Measurements from ENCODE around the gene EVX2. TPM values are rescaled to one million over a fixed set of nuclear protein-coding genes. Genes with fewer than 3 reads are reported as not detected.

Gene EVX2
- total RNA-seq, 6 donors from 2014 or later = not detected

DNA sequence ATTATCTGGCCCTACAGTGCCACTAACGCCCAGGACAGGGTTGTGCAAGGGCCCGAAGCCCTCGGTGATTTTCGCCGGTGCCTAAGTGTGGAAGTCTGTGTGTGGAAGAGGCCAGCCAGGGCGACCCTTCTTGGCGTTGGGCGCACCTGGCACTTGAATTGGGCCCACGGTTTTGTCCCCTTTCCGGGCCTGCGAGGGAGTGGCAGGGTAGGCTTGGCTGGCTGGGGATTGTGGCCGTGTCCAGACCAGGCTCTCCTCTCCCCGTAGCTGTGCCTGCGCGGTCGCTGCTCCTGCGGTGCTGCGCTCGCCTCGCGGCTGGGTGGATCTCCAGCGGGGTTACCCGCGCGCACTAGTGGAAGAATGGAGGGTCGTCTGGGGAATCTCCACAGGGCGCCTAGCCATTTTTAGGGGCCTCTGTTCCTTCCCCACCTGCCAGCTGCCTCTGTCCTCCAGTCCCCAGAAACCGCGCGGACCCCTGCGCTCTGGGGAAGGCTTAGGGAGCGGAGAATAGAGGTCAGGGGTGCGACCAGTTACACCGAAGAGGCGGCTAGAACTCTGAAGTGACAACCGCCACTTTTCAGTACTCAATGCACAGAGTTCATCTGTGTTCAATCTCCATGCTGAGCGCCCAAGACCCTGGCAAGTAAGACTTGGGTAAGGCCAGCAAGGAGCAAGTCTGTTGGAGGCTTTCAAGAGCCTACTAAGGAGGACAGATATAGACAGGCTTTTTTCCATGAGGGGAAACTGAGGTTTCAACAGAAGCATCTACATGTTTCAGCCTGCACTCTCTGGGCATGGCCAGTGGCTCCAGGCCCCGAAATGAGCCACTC lies 16.0 kb downstream of the EVX2 start:
- no peak for TF ChIP-seq POLR2AphosphoS5 (IDR thresholded peaks at IDR 0.05)
- TF ChIP-seq POLR2A (IDR thresholded peaks at IDR 0.05) = no peak
- TF ChIP-seq, protein P1, sequence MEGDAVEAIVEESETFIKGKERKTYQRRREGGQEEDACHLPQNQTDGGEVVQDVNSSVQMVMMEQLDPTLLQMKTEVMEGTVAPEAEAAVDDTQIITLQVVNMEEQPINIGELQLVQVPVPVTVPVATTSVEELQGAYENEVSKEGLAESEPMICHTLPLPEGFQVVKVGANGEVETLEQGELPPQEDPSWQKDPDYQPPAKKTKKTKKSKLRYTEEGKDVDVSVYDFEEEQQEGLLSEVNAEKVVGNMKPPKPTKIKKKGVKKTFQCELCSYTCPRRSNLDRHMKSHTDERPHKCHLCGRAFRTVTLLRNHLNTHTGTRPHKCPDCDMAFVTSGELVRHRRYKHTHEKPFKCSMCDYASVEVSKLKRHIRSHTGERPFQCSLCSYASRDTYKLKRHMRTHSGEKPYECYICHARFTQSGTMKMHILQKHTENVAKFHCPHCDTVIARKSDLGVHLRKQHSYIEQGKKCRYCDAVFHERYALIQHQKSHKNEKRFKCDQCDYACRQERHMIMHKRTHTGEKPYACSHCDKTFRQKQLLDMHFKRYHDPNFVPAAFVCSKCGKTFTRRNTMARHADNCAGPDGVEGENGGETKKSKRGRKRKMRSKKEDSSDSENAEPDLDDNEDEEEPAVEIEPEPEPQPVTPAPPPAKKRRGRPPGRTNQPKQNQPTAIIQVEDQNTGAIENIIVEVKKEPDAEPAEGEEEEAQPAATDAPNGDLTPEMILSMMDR (IDR thresholded peaks at IDR 0.05) = no peak
- no peak for TF ChIP-seq EP300 (IDR thresholded peaks at IDR 0.05)
- ATAC-seq (ENCODE audit: low FRiP score in 2 of 2) (peak in 1 of 2 donors; percentile 39), DNase-seq (peak in 1 of 2 donors; percentile 58)
- H3K27ac ChIP-seq = no peak overlapping the region
- peak overlapping the region in 3 of 4 donors; percentile 21 to 39 (median 34) for H3K4me3 ChIP-seq
- WGBS, 2 donors = 0 to 9% methylated on average over 13 to 32 of the region's 38 CpGs
- peaks cover 0 to 60% (median 31%) of the 10 kb centered on the region in 4 donors for H3K27me3 ChIP-seq
- H3K4me1 ChIP-seq = peaks cover 10 to 30% (median 14%) of the 10 kb centered on the region in 4 donors
- H3K9me3 ChIP-seq = no peaks in the 10 kb centered on the region
- H3K36me3 ChIP-seq = no peaks in the 10 kb centered on the region

DNA sequence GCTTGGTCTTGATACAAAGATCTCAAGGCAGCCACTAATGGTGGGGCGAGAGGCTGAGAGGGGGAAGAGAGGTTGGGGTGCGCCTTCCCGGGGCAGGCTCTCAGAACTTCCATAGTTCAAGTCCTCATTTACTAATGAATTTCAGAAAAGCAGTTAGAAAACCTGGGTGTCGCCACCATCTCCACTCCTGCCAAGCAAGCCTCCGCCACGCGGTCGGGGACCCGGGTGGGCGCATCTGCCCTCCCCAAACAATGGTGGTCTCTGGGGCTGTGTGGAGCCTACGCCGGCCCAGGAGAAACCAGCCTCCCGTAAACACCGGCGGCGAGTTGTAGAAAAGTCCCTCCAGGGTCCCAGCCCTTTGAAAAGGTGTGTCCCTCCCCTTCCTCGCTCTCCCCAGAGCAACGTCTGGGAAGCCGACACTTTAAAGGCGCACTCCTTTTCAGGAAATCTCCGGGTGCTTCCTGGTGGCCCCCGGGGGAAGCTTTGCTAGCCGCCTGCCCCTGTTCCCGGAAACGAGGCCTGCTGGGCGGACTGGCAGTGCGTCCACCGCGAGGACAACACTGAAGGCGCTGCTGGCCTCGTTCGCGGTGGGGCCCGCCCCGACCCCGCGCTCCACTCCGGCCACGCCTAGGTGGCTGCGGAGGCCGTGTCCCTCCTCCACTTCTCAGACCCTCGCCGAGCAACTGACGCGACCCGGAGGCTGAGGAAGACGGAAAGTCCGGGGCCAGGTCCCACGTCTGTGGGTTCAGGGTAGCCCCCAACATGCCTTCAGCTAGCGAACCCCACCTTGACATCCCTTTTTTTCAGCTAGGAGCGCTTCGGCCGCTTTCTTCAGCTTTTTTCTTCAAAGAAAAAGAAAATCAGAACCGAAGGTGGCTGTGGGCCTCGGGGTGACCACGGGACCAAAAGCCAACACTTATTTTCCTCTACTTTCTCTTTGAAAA lies 16.8 kb downstream of the EVX2 start:
- peak in 1 of 2 donors; percentile 82 for DNase-seq
- H3K36me3 ChIP-seq = no peaks in the 10 kb centered on the region
- H3K4me3 ChIP-seq = peak overlapping the region in 3 of 4 donors; percentile 21 to 39 (median 34)
- H3K27ac ChIP-seq = no peak overlapping the region
- no peaks in the 10 kb centered on the region for H3K9me3 ChIP-seq
- 13 to 18% methylated on average over 25 to 56 of the region's 56 CpGs for WGBS, 2 donors
- H3K4me1 ChIP-seq = peaks cover 10 to 29% (median 14%) of the 10 kb centered on the region in 4 donors
- ATAC-seq (ENCODE audit: low FRiP score in 2 of 2) = peak in 1 of 2 donors; percentile 42
- TF ChIP-seq, protein P1 (IDR thresholded peaks at IDR 0.05) = no peak
- TF ChIP-seq POLR2A (IDR thresholded peaks at IDR 0.05) (no peak), POLR2AphosphoS5 (IDR thresholded peaks at IDR 0.05) (no peak)
- peaks cover 0 to 51% (median 27%) of the 10 kb centered on the region in 4 donors for H3K27me3 ChIP-seq

DNA sequence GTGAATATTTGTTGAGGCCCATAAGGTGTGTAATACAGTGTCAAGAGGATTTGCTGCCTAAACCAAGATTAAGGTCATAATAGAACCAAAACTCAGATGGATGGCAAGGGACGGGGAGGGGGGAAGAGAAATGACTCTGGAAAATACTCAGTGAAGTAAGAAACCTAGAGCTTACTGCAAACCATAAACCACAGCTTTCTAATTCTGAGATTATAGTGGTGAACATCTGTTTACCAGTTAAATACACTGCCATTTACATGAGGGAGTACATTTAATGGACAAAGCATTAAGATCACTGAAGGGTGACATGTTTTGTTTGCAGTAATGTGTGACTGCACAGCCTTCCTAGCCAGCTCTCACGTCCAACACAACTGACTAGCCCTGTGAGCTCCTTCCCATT lies 19.8 kb downstream of the EVX2 start:
- no peaks in the 10 kb centered on the region for H3K9me3 ChIP-seq
- 40 to 53% methylated on average over 2 of the region's 2 CpGs for WGBS, 2 donors
- TF ChIP-seq, protein P1 (IDR thresholded peaks at IDR 0.05) = no peak
- TF ChIP-seq POLR2A (IDR thresholded peaks at IDR 0.05) (no peak), POLR2AphosphoS5 (IDR thresholded peaks at IDR 0.05) (no peak), EP300 (IDR thresholded peaks at IDR 0.05) (no peak)
- DNase-seq (no peak), ATAC-seq (ENCODE audit: low FRiP score in 2 of 2) (no peak)
- H3K4me1 ChIP-seq = peaks cover 10 to 23% (median 14%) of the 10 kb centered on the region in 4 donors
- peaks cover 0 to 30% (median 20%) of the 10 kb centered on the region in 4 donors for H3K27me3 ChIP-seq
- no peak overlapping the region for H3K4me3 ChIP-seq
- H3K27ac ChIP-seq = no peak overlapping the region
- no peaks in the 10 kb centered on the region for H3K36me3 ChIP-seq

DNA sequence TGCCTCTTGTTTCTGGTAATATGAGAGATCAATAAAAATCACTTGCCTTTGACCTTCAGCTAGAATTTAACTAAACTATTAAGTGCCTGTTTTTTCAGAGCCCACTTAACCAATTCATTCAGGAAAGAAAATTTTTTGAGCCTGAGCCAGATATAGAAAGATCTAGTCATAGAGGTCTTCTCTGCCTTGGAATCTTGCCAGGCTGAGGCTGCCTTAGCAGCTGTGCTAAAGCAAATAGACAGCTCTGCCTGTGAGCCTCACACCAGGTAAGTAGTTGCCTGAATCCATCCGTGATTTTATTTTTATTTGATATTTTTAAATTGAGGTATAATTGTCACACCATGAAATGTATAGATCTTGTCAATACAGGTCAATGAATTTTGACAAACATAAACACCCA lies 27.4 kb downstream of the EVX2 start:
- Histone ChIP-seq H3K4me3 (no peak overlapping the region), H3K4me1 (no peaks in the 10 kb centered on the region), H3K27ac (no peak overlapping the region), H3K27me3 (no peaks in the 10 kb centered on the region), H3K36me3 (no peaks in the 10 kb centered on the region), H3K9me3 (no peaks in the 10 kb centered on the region)
- 24 to 29% methylated on average over 1 of the region's 1 CpG for WGBS, 2 donors
- TF ChIP-seq, protein P1 (IDR thresholded peaks at IDR 0.05) = no peak
- TF ChIP-seq EP300 (IDR thresholded peaks at IDR 0.05) (no peak), POLR2AphosphoS5 (IDR thresholded peaks at IDR 0.05) (no peak), POLR2A (IDR thresholded peaks at IDR 0.05) (no peak)
- ATAC-seq (ENCODE audit: low FRiP score in 2 of 2) (no peak), DNase-seq (no peak)

All from upper lobe of left lung (tissue), 6 donors.